ENCODE data around the gene BET1L. TPM values are rescaled to one million over a fixed set of nuclear protein-coding genes. Genes with fewer than 3 reads are reported as not detected.

The BET1L gene
- total and polyA plus RNA-seq, 2 experiments from 2014 or later = 19.5 to 22.8 TPM

- Histone ChIP-seq H3K4me3 (no peak overlapping the region), H2AFZ (no peak overlapping the region), H3K27me3 (ENCODE audit: insufficient read depth) (no peaks in the 10 kb centered on the region), H3K9me2 (ENCODE audit: insufficient read depth) (no peaks in the 10 kb centered on the region), H3K4me2 (no peak overlapping the region), H3K4me1 (ENCODE audit: insufficient read depth) (peaks cover 5% of the 10 kb centered on the region; the same call in 1 of the 2 replicates), H3K79me2 (replicated peaks; ENCODE audit: insufficient read depth) (peaks cover 16% of the 10 kb centered on the region), H4K20me1 (replicated peaks; ENCODE audit: insufficient read depth) (peaks cover 4% of the 10 kb centered on the region; the same call in 1 of the 2 replicates), H3F3A (replicated peaks; ENCODE audit: low read depth) (peaks cover 9% of the 10 kb centered on the region), H3K27ac (ENCODE audit: low read depth) (no peak overlapping the region), H3K36me3 (ENCODE audit: insufficient read depth) (no peaks in the 10 kb centered on the region)
- Mint-ChIP-seq H3K36me3 (ENCODE audit: low read depth) (peaks cover 21% of the 10 kb centered on the region), H3K4me3 (no peak overlapping the region), H3K9me3 (no peaks in the 10 kb centered on the region; the same call in 2 of the 3 replicates), H3K27ac (no peak overlapping the region), H3K4me1 (peaks cover 4% of the 10 kb centered on the region; the same call in 1 of the 3 replicates), H3K27me3 (ENCODE audit: insufficient read depth, low read depth, poor library complexity) (peaks cover 18% of the 10 kb centered on the region)
- TF ChIP-seq POLR2AphosphoS5 (IDR thresholded peaks at IDR 0.05; ENCODE audit: low read depth) (peak; percentile 6; the same call in 1 of the 2 replicates), ETS1 (IDR thresholded peaks at IDR 0.05) (no peak)
- no peak for DNase-seq (ENCODE audit: low spot score)
- no peak for ATAC-seq
These were observed 3.9 kb downstream of the BET1L start for GRCh38 chr11:203056-203944.

- H3K4me2 ChIP-seq = no peak overlapping the region
- H3K36me3 Mint-ChIP-seq (ENCODE audit: low read depth) = peaks cover 15% of the 10 kb centered on the region
- peaks cover under 1% of the 10 kb centered on the region for H3F3A ChIP-seq (replicated peaks; ENCODE audit: low read depth)
- peaks cover 4% of the 10 kb centered on the region; the same call in 1 of the 3 replicates for H3K4me1 Mint-ChIP-seq
- peaks cover 5% of the 10 kb centered on the region; the same call in 1 of the 2 replicates for H3K4me1 ChIP-seq (ENCODE audit: insufficient read depth)
- H3K4me3 Mint-ChIP-seq = no peak overlapping the region
- no peaks in the 10 kb centered on the region for H3K27me3 ChIP-seq (ENCODE audit: insufficient read depth)
- TF ChIP-seq ZNF331 (CRISPR knock-in tag; IDR thresholded peaks at IDR 0.05; ENCODE audit: low read depth) (no peak), STAT1 (IDR thresholded peaks at IDR 0.05; ENCODE audit: unreplicated experiment) (no peak), NANOG (IDR thresholded peaks at IDR 0.05; ENCODE audit: borderline replicate concordance) (no peak), EZH2 (IDR thresholded peaks at IDR 0.05; ENCODE audit: low read depth, unreplicated experiment) (no peak), ZNF462 (CRISPR knock-in tag; IDR thresholded peaks at IDR 0.05) (no peak), JUNB (IDR thresholded peaks at IDR 0.05; ENCODE audit: unreplicated experiment) (no peak), ZNF114 (CRISPR knock-in tag; IDR thresholded peaks at IDR 0.05) (no peak)
- no peak for ATAC-seq
- peaks cover 13% of the 10 kb centered on the region for H3K79me2 ChIP-seq (replicated peaks; ENCODE audit: insufficient read depth)
- no peak overlapping the region for H3K4me3 ChIP-seq
- H3K9me3 Mint-ChIP-seq = no peaks in the 10 kb centered on the region; the same call in 2 of the 3 replicates
- no peaks in the 10 kb centered on the region for H3K9me2 ChIP-seq (ENCODE audit: insufficient read depth)
- H3K27ac Mint-ChIP-seq = no peak overlapping the region
- DNase-seq (ENCODE audit: low spot score) = no peak
- no peak overlapping the region for H3K27ac ChIP-seq (ENCODE audit: low read depth)
- no peaks in the 10 kb centered on the region for H3K36me3 ChIP-seq (ENCODE audit: insufficient read depth)
- peaks cover 15% of the 10 kb centered on the region for H3K27me3 Mint-ChIP-seq (ENCODE audit: insufficient read depth, low read depth, poor library complexity)
- H4K20me1 ChIP-seq (replicated peaks; ENCODE audit: insufficient read depth) = peaks cover 4% of the 10 kb centered on the region; the same call in 1 of the 2 replicates
- H2AFZ ChIP-seq = no peak overlapping the region
These were observed 4.7 kb downstream of the BET1L start for GRCh38 chr11:202490-202889.
